Osteoblast (primary cell): Measurements from ENCODE around the gene FBXL7. TPM values are rescaled to one million over a fixed set of nuclear protein-coding genes. Genes with fewer than 3 reads are reported as not detected.
A peak's percentile ranks its signal among the peaks of the same experiment; 100 is the strongest.

Experiments used
- DNase-seq: peaks from one replicate; pipeline ENCODE4 v3.0.0; 2011; ENCODE audit warnings: low spot score, mixed read lengths; ENCODE audit not compliant: insufficient read length; ENCODE audit errors: missing footprints
- H2AFZ ChIP-seq: 2 replicates; pipeline ENCODE4 v1.6.0; 2011; ENCODE audit warnings: mild to moderate bottlenecking, low read length
- H3K27ac ChIP-seq: 2 replicates; pipeline ENCODE4 v1.5.1; 2011; ENCODE audit warnings: mild to moderate bottlenecking, low read depth, low read length, moderate library complexity
- H3K27me3 ChIP-seq: 2 replicates; pipeline ENCODE4 v1.6.0; 2012; ENCODE audit warnings: mild to moderate bottlenecking, control low read depth, inconsistent platforms, low read length, moderate library complexity; ENCODE audit not compliant: insufficient read depth
- H3K36me3 ChIP-seq: 2 replicates; pipeline ENCODE4 v1.5.1; 2011; ENCODE audit warnings: mild to moderate bottlenecking, low read length, control low read depth, moderate library complexity; ENCODE audit not compliant: insufficient read depth
- H3K4me1 ChIP-seq: 2 replicates; pipeline ENCODE4 v1.5.1; 2011; ENCODE audit warnings: mild to moderate bottlenecking, low read length, control low read depth, moderate library complexity; ENCODE audit not compliant: insufficient read depth
- H3K4me2 ChIP-seq: 2 replicates; pipeline ENCODE4 v1.6.0; 2011; ENCODE audit warnings: mild to moderate bottlenecking, low read length; ENCODE audit not compliant: insufficient read depth
- H3K4me3 ChIP-seq: fragments of 200-600 bp; sonication (generic); 3 replicates; pipeline ENCODE4 v1.5.1; 2012; ENCODE audit warnings: mild to moderate bottlenecking, low read length, inconsistent platforms; ENCODE audit not compliant: insufficient read depth
- H3K79me2 ChIP-seq: 2 replicates; pipeline ENCODE4 v1.6.0; 2012; ENCODE audit warnings: mild to moderate bottlenecking, low read length, control low read depth, inconsistent platforms; ENCODE audit not compliant: insufficient read depth
- H3K9me3 ChIP-seq: 2 replicates; pipeline ENCODE4 v1.5.1; 2011; ENCODE audit warnings: low read depth, low read length, control low read depth
- H4K20me1 ChIP-seq: 2 replicates; pipeline ENCODE4 v1.6.0; 2012; ENCODE audit warnings: mild to moderate bottlenecking, low read length, control low read depth; ENCODE audit not compliant: insufficient read depth
- total RNA-seq: library from RNA; depleted of rRNA; stranded (reverse); fragments of >200 nt; gene quantifications from 2 replicates; pipeline ENCODE4 v1.2.3, GENCODE V29; 2012
- TF ChIP-seq, protein P1 (sequence below): IDR thresholded peaks from 2 replicates; pipeline ENCODE4 v1.5.1; 2011; ENCODE audit warnings: mild to moderate bottlenecking, low read depth, low read length, moderate library complexity; ENCODE audit errors: extremely low read depth

The FBXL7 gene
- total RNA-seq, 1 donor = 13.4 TPM

DNA sequence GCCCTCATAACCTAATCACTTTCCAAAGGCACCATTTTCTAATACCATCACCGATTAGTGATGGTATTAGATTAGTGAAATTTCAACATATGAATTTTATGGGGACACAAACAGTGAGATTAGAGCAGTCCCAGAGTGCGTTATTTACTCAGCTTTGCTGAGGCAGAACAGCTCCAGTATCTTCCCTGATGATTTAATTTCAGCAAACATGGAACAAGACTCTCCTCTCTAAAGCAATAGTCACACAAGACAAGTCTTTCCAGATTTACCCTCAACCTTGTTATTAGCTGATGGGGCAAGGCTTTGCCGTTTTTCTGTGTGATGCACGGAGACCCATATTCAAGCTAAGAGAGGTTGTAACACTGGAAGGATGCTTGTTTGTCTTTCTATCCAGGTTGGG lies 333.4 kb downstream of the FBXL7 start:
- H3K4me2 ChIP-seq = no peak overlapping the region
- peaks cover 20% of the 10 kb centered on the region for H3K4me1 ChIP-seq
- H3K4me3 ChIP-seq = no peak overlapping the region
- H4K20me1 ChIP-seq = peaks cover 10% of the 10 kb centered on the region
- H2AFZ ChIP-seq = no peak overlapping the region
- H3K27me3 ChIP-seq = no peaks in the 10 kb centered on the region
- no peaks in the 10 kb centered on the region for H3K36me3 ChIP-seq
- TF ChIP-seq, protein P1, sequence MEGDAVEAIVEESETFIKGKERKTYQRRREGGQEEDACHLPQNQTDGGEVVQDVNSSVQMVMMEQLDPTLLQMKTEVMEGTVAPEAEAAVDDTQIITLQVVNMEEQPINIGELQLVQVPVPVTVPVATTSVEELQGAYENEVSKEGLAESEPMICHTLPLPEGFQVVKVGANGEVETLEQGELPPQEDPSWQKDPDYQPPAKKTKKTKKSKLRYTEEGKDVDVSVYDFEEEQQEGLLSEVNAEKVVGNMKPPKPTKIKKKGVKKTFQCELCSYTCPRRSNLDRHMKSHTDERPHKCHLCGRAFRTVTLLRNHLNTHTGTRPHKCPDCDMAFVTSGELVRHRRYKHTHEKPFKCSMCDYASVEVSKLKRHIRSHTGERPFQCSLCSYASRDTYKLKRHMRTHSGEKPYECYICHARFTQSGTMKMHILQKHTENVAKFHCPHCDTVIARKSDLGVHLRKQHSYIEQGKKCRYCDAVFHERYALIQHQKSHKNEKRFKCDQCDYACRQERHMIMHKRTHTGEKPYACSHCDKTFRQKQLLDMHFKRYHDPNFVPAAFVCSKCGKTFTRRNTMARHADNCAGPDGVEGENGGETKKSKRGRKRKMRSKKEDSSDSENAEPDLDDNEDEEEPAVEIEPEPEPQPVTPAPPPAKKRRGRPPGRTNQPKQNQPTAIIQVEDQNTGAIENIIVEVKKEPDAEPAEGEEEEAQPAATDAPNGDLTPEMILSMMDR = no peak
- DNase-seq = peak; percentile 17
- peaks cover 2% of the 10 kb centered on the region for H3K79me2 ChIP-seq
- no peak overlapping the region for H3K27ac ChIP-seq
- no peaks in the 10 kb centered on the region for H3K9me3 ChIP-seq

DNA sequence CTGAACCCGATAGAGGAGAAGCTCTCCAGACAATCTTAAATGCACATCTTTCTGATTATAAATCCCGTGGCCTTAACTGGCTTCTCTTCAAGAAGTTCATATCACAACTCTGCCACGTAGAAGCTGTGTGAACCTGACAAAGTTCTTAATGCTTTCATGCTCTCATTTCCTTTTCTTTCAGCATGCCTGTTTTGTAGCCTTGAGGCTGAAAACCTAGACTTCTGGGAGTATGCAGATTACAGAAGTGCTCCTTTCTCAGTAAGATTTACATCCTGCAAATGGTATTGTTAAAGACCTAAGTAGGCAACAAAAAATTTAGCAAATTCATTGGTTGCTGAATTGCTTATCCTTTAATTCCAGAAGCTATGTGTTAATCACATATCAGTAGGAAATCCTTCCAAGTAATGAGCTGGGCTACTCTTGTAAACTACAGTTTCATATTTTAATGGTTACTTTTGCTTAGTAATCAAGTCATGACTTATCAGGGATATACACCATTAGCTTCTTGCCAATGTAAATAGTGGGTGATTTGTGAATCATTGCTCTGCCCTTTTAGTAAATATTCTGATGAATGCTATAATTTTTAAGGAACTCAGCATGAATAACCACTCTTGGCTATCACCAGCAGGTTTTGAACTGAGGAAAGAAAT lies 334.7 kb downstream of the FBXL7 start:
- Histone ChIP-seq H3K4me3 (no peak overlapping the region), H3K36me3 (no peaks in the 10 kb centered on the region), H3K27me3 (no peaks in the 10 kb centered on the region), H3K9me3 (no peaks in the 10 kb centered on the region), H3K4me2 (peak overlapping the region; percentile 61), H3K79me2 (peaks cover 2% of the 10 kb centered on the region), H4K20me1 (peaks cover 10% of the 10 kb centered on the region), H2AFZ (no peak overlapping the region), H3K4me1 (peaks cover 20% of the 10 kb centered on the region), H3K27ac (peak overlapping the region; percentile 29)
- TF ChIP-seq, protein P1 = no peak
- peak; percentile 87 for DNase-seq

DNA sequence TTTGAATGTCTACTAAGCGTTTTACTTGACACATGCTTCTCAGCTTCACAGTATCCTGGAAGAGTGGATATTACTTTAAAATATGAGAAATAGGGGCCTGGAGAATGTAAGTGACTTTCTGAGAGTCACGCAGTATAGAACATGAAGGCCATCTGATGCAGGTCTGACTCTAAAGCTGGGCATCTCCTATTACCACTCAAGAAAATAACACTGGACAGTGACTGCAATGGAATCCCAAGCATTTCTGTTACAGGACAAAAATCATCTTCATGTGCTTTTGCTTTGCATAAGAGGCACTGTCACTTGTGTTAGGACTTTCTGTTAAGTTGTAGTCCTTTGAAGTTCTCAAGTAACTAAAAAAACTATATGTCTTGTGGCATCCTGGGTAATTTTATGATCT lies 335.5 kb downstream of the FBXL7 start:
- H3K9me3 ChIP-seq = no peaks in the 10 kb centered on the region
- H3K4me1 ChIP-seq = peaks cover 20% of the 10 kb centered on the region
- DNase-seq = no peak
- H3K36me3 ChIP-seq = no peaks in the 10 kb centered on the region
- H3K4me2 ChIP-seq = peak overlapping the region; percentile 9
- no peak overlapping the region for H2AFZ ChIP-seq
- H3K27ac ChIP-seq = peak overlapping the region; percentile 27
- H3K4me3 ChIP-seq = no peak overlapping the region
- H4K20me1 ChIP-seq = peaks cover 7% of the 10 kb centered on the region
- TF ChIP-seq, protein P1 = no peak
- H3K79me2 ChIP-seq = peaks cover 2% of the 10 kb centered on the region
- no peaks in the 10 kb centered on the region for H3K27me3 ChIP-seq

DNA sequence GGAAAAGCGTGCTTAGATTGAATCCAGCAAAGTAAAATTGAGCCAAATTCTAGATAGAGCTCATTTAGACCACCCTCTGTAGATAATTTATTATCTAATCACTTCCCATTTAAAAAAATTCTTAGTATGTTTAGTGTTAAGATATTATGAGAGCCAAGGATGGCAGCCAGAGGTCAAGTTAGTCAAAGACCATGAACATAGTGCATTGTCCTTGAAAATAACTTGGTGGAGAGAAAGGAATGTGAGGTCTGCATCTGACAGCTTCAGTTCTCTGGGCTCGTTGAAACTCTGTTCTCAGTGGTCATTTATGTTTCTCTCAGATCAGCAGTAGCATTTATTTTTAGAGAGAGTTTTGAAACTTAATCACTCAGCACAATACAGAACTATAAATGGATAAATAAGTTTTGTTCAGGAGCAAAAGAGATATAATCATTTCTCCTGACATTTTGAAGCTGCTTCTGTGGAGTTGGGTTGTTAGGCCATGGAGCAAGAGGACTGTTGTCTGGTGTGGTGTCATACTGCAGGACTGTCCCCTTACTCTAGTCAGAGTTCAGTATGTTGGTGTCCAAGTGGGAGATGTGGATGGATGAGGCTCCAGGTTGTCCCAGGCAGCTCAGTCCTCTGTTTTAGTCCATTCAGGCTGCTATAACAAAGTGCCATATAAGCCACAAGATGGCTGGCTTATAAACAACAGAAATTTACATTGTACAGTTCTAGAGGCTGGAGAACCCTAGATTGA lies 337.7 kb downstream of the FBXL7 start:
- H4K20me1 ChIP-seq = no peaks in the 10 kb centered on the region
- H3K9me3 ChIP-seq = no peaks in the 10 kb centered on the region
- no peak overlapping the region for H3K4me2 ChIP-seq
- TF ChIP-seq, protein P1 = no peak
- no peaks in the 10 kb centered on the region for H3K27me3 ChIP-seq
- peaks cover 20% of the 10 kb centered on the region for H3K4me1 ChIP-seq
- no peaks in the 10 kb centered on the region for H3K36me3 ChIP-seq
- no peak overlapping the region for H3K4me3 ChIP-seq
- peaks cover 2% of the 10 kb centered on the region for H3K79me2 ChIP-seq
- no peak overlapping the region for H2AFZ ChIP-seq
- DNase-seq = no peak
- H3K27ac ChIP-seq = no peak overlapping the region
